ENCODE results near the gene MXD1.

The MXD1 gene

GRCh38 chr2:69975853-69976462, 61.0 kb downstream of the MXD1 start:
- Histone ChIP-seq H2BK120ac (ENCODE audit: insufficient read depth, low read length, poor library complexity) (no peak overlapping the region), H4K8ac (ENCODE audit: low read depth, low read length) (no peak overlapping the region), H4K12ac (ENCODE audit: low read depth, low read length) (no peak overlapping the region), H3K23ac (ENCODE audit: low read length) (no peak overlapping the region), H3K79me2 (ENCODE audit: control insufficient read depth, insufficient read depth, low read length, poor library complexity) (peaks cover 2% of the 10 kb centered on the region), H3K79me1 (ENCODE audit: low read length) (peaks cover 13% of the 10 kb centered on the region), H3K27me3 (ENCODE audit: insufficient read depth, low read length) (no peaks in the 10 kb centered on the region), H3K9me3 (ENCODE audit: insufficient read depth, low read depth, low read length) (no peaks in the 10 kb centered on the region), H2BK12ac (ENCODE audit: low read length) (no peak overlapping the region), H3K4me3 (ENCODE audit: low read depth, low read length) (no peak overlapping the region), H4K91ac (ENCODE audit: low read depth, low read length) (peak overlapping the region; percentile 20), H3K14ac (ENCODE audit: low read length) (no peak overlapping the region), H3K4me2 (ENCODE audit: low read length) (no peak overlapping the region), H3K4ac (ENCODE audit: low read depth, low read length) (no peak overlapping the region), H2AK5ac (ENCODE audit: low read length) (no peak overlapping the region), H3K36me3 (ENCODE audit: control insufficient read depth in 1 of 2, insufficient read depth in 2 of 2, low read length in 2 of 2) (no peaks in the 10 kb centered on the region), H2AFZ (ENCODE audit: insufficient read depth, low read length, poor library complexity) (no peak overlapping the region), H3K27ac (ENCODE audit: low read depth, low read length) (no peak overlapping the region), H2BK5ac (ENCODE audit: low read depth, low read length, poor library complexity) (no peak overlapping the region), H3K9ac (ENCODE audit: low read length) (no peak overlapping the region), H3K18ac (ENCODE audit: low read length) (no peak overlapping the region), H3K4me1 (ENCODE audit: control insufficient read depth in 1 of 2, insufficient read depth in 2 of 2, low read length in 2 of 2) (peaks cover 13 to 14% of the 10 kb centered on the region in 2 experiments)
- WGBS (ENCODE audit: extremely low coverage, insufficient coverage, insufficient read length) = no CpG with 5 or more reads among the region's 13 CpGs
- DNase-seq = peak; percentile 50 to 53

- H3K14ac ChIP-seq (ENCODE audit: low read length) = no peak overlapping the region
- H2AFZ ChIP-seq (ENCODE audit: insufficient read depth, low read length, poor library complexity) = no peak overlapping the region
- H3K23ac ChIP-seq (ENCODE audit: low read length) = no peak overlapping the region
- H3K79me1 ChIP-seq (ENCODE audit: low read length) = peaks cover 13% of the 10 kb centered on the region
- H3K4me1 ChIP-seq (ENCODE audit: control insufficient read depth in 1 of 2, insufficient read depth in 2 of 2, low read length in 2 of 2) = peaks cover 13 to 14% of the 10 kb centered on the region in 2 experiments
- no peak overlapping the region for H4K12ac ChIP-seq (ENCODE audit: low read depth, low read length)
- H2BK12ac ChIP-seq (ENCODE audit: low read length) = no peak overlapping the region
- H4K8ac ChIP-seq (ENCODE audit: low read depth, low read length) = no peak overlapping the region
- no peak overlapping the region for H2BK5ac ChIP-seq (ENCODE audit: low read depth, low read length, poor library complexity)
- H2BK120ac ChIP-seq (ENCODE audit: insufficient read depth, low read length, poor library complexity) = no peak overlapping the region
- H2AK5ac ChIP-seq (ENCODE audit: low read length) = no peak overlapping the region
- no CpG with 5 or more reads among the region's 8 CpGs for WGBS (ENCODE audit: extremely low coverage, insufficient coverage, insufficient read length)
- H3K4me2 ChIP-seq (ENCODE audit: low read length) = no peak overlapping the region
- H3K9me3 ChIP-seq (ENCODE audit: insufficient read depth, low read depth, low read length) = no peaks in the 10 kb centered on the region
- H4K91ac ChIP-seq (ENCODE audit: low read depth, low read length) = no peak overlapping the region
- no peak overlapping the region for H3K27ac ChIP-seq (ENCODE audit: low read depth, low read length)
- no peak for DNase-seq
- no peaks in the 10 kb centered on the region for H3K27me3 ChIP-seq (ENCODE audit: insufficient read depth, low read length)
- no peak overlapping the region for H3K18ac ChIP-seq (ENCODE audit: low read length)
- no peak overlapping the region for H3K9ac ChIP-seq (ENCODE audit: low read length)
- H3K79me2 ChIP-seq (ENCODE audit: control insufficient read depth, insufficient read depth, low read length, poor library complexity) = peaks cover 2% of the 10 kb centered on the region
- no peak overlapping the region for H3K4ac ChIP-seq (ENCODE audit: low read depth, low read length)
- no peaks in the 10 kb centered on the region for H3K36me3 ChIP-seq (ENCODE audit: control insufficient read depth in 1 of 2, insufficient read depth in 2 of 2, low read length in 2 of 2)
- no peak overlapping the region for H3K4me3 ChIP-seq (ENCODE audit: low read depth, low read length)
Observed at GRCh38 chr2:69977186-69977585, 62.3 kb downstream of the MXD1 start.

GRCh38 chr2:69977906-69978482, 63.1 kb downstream of the MXD1 start:
- H3K36me3 ChIP-seq (ENCODE audit: control insufficient read depth in 1 of 2, insufficient read depth in 2 of 2, low read length in 2 of 2) = no peaks in the 10 kb centered on the region
- H4K91ac ChIP-seq (ENCODE audit: low read depth, low read length) = peak overlapping the region; percentile 69
- H3K9me3 ChIP-seq (ENCODE audit: insufficient read depth, low read depth, low read length) = no peaks in the 10 kb centered on the region
- no peak overlapping the region for H3K4me3 ChIP-seq (ENCODE audit: low read depth, low read length)
- peak overlapping the region; percentile 68 for H2BK5ac ChIP-seq (ENCODE audit: low read depth, low read length, poor library complexity)
- H3K14ac ChIP-seq (ENCODE audit: low read length) = peak overlapping the region; percentile 34
- no peak overlapping the region for H2AK5ac ChIP-seq (ENCODE audit: low read length)
- H3K4me2 ChIP-seq (ENCODE audit: low read length) = no peak overlapping the region
- H3K9ac ChIP-seq (ENCODE audit: low read length) = no peak overlapping the region
- H3K23ac ChIP-seq (ENCODE audit: low read length) = no peak overlapping the region
- peaks cover 13 to 14% of the 10 kb centered on the region in 2 experiments for H3K4me1 ChIP-seq (ENCODE audit: control insufficient read depth in 1 of 2, insufficient read depth in 2 of 2, low read length in 2 of 2)
- H3K18ac ChIP-seq (ENCODE audit: low read length) = peak overlapping the region; percentile 68
- DNase-seq = no peak
- H2BK12ac ChIP-seq (ENCODE audit: low read length) = peak overlapping the region; percentile 62
- H3K79me1 ChIP-seq (ENCODE audit: low read length) = peaks cover 13% of the 10 kb centered on the region
- H3K79me2 ChIP-seq (ENCODE audit: control insufficient read depth, insufficient read depth, low read length, poor library complexity) = peaks cover 2% of the 10 kb centered on the region
- no CpG with 5 or more reads among the region's 4 CpGs for whole genome bisulfite sequencing (ENCODE audit: extremely low coverage, insufficient coverage, insufficient read length)
- H3K27ac ChIP-seq (ENCODE audit: low read depth, low read length) = no peak overlapping the region
- H3K27me3 ChIP-seq (ENCODE audit: insufficient read depth, low read length) = no peaks in the 10 kb centered on the region
- H2AFZ ChIP-seq (ENCODE audit: insufficient read depth, low read length, poor library complexity) = no peak overlapping the region
- H4K8ac ChIP-seq (ENCODE audit: low read depth, low read length) = no peak overlapping the region
- peak overlapping the region; percentile 64 for H2BK120ac ChIP-seq (ENCODE audit: insufficient read depth, low read length, poor library complexity)
- no peak overlapping the region for H4K12ac ChIP-seq (ENCODE audit: low read depth, low read length)
- H3K4ac ChIP-seq (ENCODE audit: low read depth, low read length) = no peak overlapping the region

GRCh38 chr2:69979902-69980807, 65.2 kb downstream of the MXD1 start:
- Histone ChIP-seq H2AK5ac (ENCODE audit: low read length) (no peak overlapping the region), H2AFZ (ENCODE audit: insufficient read depth, low read length, poor library complexity) (no peak overlapping the region), H3K9me3 (ENCODE audit: insufficient read depth, low read depth, low read length) (no peaks in the 10 kb centered on the region), H3K4me1 (ENCODE audit: control insufficient read depth in 1 of 2, insufficient read depth in 2 of 2, low read length in 2 of 2) (peaks cover 13 to 14% of the 10 kb centered on the region in 2 experiments), H2BK5ac (ENCODE audit: low read depth, low read length, poor library complexity) (no peak overlapping the region), H3K9ac (ENCODE audit: low read length) (no peak overlapping the region), H3K14ac (ENCODE audit: low read length) (no peak overlapping the region), H3K18ac (ENCODE audit: low read length) (no peak overlapping the region), H2BK12ac (ENCODE audit: low read length) (no peak overlapping the region), H3K23ac (ENCODE audit: low read length) (no peak overlapping the region), H3K27me3 (ENCODE audit: insufficient read depth, low read length) (no peaks in the 10 kb centered on the region), H2BK120ac (ENCODE audit: insufficient read depth, low read length, poor library complexity) (no peak overlapping the region), H3K79me2 (ENCODE audit: control insufficient read depth, insufficient read depth, low read length, poor library complexity) (no peaks in the 10 kb centered on the region), H3K79me1 (ENCODE audit: low read length) (peaks cover 13% of the 10 kb centered on the region), H3K36me3 (ENCODE audit: control insufficient read depth in 1 of 2, insufficient read depth in 2 of 2, low read length in 2 of 2) (no peaks in the 10 kb centered on the region), H4K12ac (ENCODE audit: low read depth, low read length) (no peak overlapping the region), H4K8ac (ENCODE audit: low read depth, low read length) (no peak overlapping the region), H3K4me2 (ENCODE audit: low read length) (no peak overlapping the region), H3K4ac (ENCODE audit: low read depth, low read length) (no peak overlapping the region), H3K27ac (ENCODE audit: low read depth, low read length) (no peak overlapping the region), H4K91ac (ENCODE audit: low read depth, low read length) (no peak overlapping the region), H3K4me3 (ENCODE audit: low read depth, low read length) (no peak overlapping the region)
- no CpG with 5 or more reads among the region's 8 CpGs for WGBS (ENCODE audit: extremely low coverage, insufficient coverage, insufficient read length)
- peak in 1 of 2 donors; percentile 71 for DNase-seq

Measured in trophoblast cell (in vitro differentiated cells and primary cell).